Kidney epithelial cell (primary cell): ENCODE results near the gene MS4A5. TPM values are rescaled to one million over a fixed set of nuclear protein-coding genes. Genes with fewer than 3 reads are reported as not detected.

Experiments
- DNase-seq: peaks from one replicate; pipeline ENCODE4 v3.0.0-alpha.2; 2010; ENCODE audit warnings: low read depth
- H3K27me3 ChIP-seq: 2 replicates; pipeline ENCODE4 v1.6.0; 2011; ENCODE audit warnings: low read length; ENCODE audit not compliant: control insufficient read depth, insufficient read depth
- H3K36me3 ChIP-seq: 2 replicates; pipeline ENCODE4 v1.5.1; 2011; ENCODE audit warnings: low read length; ENCODE audit not compliant: control insufficient read depth, insufficient read depth
- H3K4me3 ChIP-seq: 2 replicates; pipeline ENCODE4 v1.5.1; 2011; ENCODE audit warnings: low read depth, mild to moderate bottlenecking, control low read depth, low read length
- CTCF ChIP-seq: IDR thresholded peaks from 2 replicates; pipeline ENCODE4 v1.5.1; 2011; ENCODE audit warnings: mild to moderate bottlenecking, moderate library complexity, low read length, control low read depth, inconsistent platforms; ENCODE audit not compliant: insufficient read depth, poor library complexity, severe bottlenecking
- total RNA-seq: library from RNA; depleted of rRNA; stranded (reverse); fragments of >200 nt; gene quantifications from 2 replicates; pipeline ENCODE4 v1.2.3, GENCODE V29; 2015

The MS4A5 gene
- total RNA-seq, 1 donor from 2014 or later, result not detected

GRCh38 chr11:60396382-60396781, 33.0 kb upstream of the MS4A5 start, which contains the start of gene MS4A14:
Gene MS4A14, plus strand, starts transcription at chr11:60396459. Its CDS starts 120 bp downstream, at chr11:60396579.
- TF ChIP-seq CTCF, result no peak

GRCh38 chr11:60396799-60397198, 32.6 kb upstream of the MS4A5 start:
- H3K27me3 ChIP-seq, result no peaks in the 10 kb centered on the region
- H3K36me3 ChIP-seq, result no peaks in the 10 kb centered on the region
- DNase-seq, result no peak
- no peak overlapping the region for H3K4me3 ChIP-seq
- TF ChIP-seq CTCF, result no peak

More at GRCh38 chr11:60396382-60396781, 33.0 kb upstream of the MS4A5 start, which contains the start of gene MS4A14:
- Histone ChIP-seq H3K4me3 (no peak within 1 kb of the TSS), H3K27me3 (no peaks in the 10 kb centered on the region), H3K36me3 (no peaks in the 10 kb centered on the region)
- DNase-seq, result no peak

- H3K36me3 ChIP-seq, result no peaks in the 10 kb centered on the region
- no peak overlapping the region for H3K4me3 ChIP-seq
- no peak for TF ChIP-seq CTCF
- DNase-seq, result no peak
- no peaks in the 10 kb centered on the region for H3K27me3 ChIP-seq
Measured at GRCh38 chr11:60420015-60420414, 9.4 kb upstream of the MS4A5 start.

- no peak overlapping the region for H3K4me3 ChIP-seq
- TF ChIP-seq CTCF, result no peak
- H3K27me3 ChIP-seq, result no peaks in the 10 kb centered on the region
- H3K36me3 ChIP-seq, result no peaks in the 10 kb centered on the region
- no peak for DNase-seq
Measured at GRCh38 chr11:60422609-60423008, 6.8 kb upstream of the MS4A5 start.

GRCh38 chr11:60428517-60428916, 855 bp upstream of the MS4A5 start:
- Histone ChIP-seq H3K4me3 (no peak overlapping the region), H3K27me3 (no peaks in the 10 kb centered on the region), H3K36me3 (no peaks in the 10 kb centered on the region)
- no peak for TF ChIP-seq CTCF
- DNase-seq, result no peak

- no peaks in the 10 kb centered on the region for H3K36me3 ChIP-seq
- DNase-seq, result no peak
- no peak overlapping the region for H3K4me3 ChIP-seq
- no peak for TF ChIP-seq CTCF
- no peaks in the 10 kb centered on the region for H3K27me3 ChIP-seq
Measured at GRCh38 chr11:60431251-60431650, 1.9 kb downstream of the MS4A5 start.
